Stimulated activated naive CD8-positive, alpha-beta T cell treated with anti-CD3 and anti-CD28 coated beads, Interleukin-15, amount 100 ng/mL, for 72 hours (primary cell): Measurements from ENCODE around the gene BCR.

ENCODE experiments used
- ATAC-seq: fragments of 150-1000 bp; cut with Tn5 transposase; 2 replicates; pipeline ENCODE4 v1.10.0; 2021; ENCODE audit warnings: mild to moderate bottlenecking, moderate library complexity
- DNase-seq, 2 donors: peaks; one replicate each; pipeline ENCODE4 v3.0.0; 2021 to 2022
- H3K27ac Mint-ChIP-seq, 2 donors: one replicate each; pipeline ENCODE4 v1.8.0; 2022; ENCODE audit warnings: mild to moderate bottlenecking in 2 of 2, mixed read lengths in 2 of 2, moderate library complexity in 2 of 2
- H3K27me3 Mint-ChIP-seq: one replicate; pipeline ENCODE4 v1.8.0; 2022; ENCODE audit warnings: mixed read lengths
- H3K4me1 Mint-ChIP-seq: one replicate; pipeline ENCODE4 v1.8.0; 2022; ENCODE audit warnings: mild to moderate bottlenecking, mixed read lengths
- H3K4me3 Mint-ChIP-seq, 2 donors: one replicate each; pipeline ENCODE4 v1.8.0; 2022; ENCODE audit warnings: mild to moderate bottlenecking in 2 of 2, mixed read lengths in 2 of 2, moderate library complexity in 1 of 2
- H3K9me3 Mint-ChIP-seq, 2 donors: one replicate each; pipeline ENCODE4 v1.8.0; 2022; ENCODE audit warnings: mixed read lengths in 2 of 2

Gene BCR

DNA sequence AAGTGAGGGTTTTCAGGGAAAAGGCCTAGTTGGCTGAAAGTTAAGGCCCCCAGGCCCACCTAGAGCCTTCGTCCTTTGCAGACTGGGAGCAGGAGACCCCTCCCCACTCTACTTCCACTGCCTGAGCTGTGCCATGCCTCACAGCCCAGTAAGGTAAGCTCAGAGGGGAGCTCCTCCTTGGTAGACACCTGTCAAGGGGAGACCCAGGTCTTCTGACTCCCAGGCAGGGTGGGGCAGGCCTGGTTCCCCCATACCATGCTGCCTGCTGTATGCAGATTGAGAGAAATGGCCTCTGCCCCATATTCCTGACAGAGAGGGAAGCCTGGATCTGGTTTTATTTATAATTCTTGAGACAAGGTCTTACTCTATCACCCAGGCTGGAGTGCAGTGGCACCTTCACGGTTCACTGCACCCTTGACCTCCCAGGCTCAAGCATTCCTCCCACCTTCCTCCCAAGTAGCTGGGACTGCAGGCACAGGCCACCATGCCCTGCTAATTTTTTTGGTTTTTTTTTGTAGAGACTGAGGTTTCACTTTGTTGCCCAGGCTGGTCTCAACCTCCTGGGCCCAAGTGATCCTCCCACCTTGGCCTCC lies 34.3 kb upstream of the BCR start:
- no peak overlapping the region for H3K27ac Mint-ChIP-seq
- DNase-seq (no peak), ATAC-seq (no peak)
- no peaks in the 10 kb centered on the region for H3K9me3 Mint-ChIP-seq
- H3K4me1 Mint-ChIP-seq = peaks cover 46% of the 10 kb centered on the region
- H3K4me3 Mint-ChIP-seq = peak overlapping the region; percentile 77 to 84
- H3K27me3 Mint-ChIP-seq = no peaks in the 10 kb centered on the region

DNA sequence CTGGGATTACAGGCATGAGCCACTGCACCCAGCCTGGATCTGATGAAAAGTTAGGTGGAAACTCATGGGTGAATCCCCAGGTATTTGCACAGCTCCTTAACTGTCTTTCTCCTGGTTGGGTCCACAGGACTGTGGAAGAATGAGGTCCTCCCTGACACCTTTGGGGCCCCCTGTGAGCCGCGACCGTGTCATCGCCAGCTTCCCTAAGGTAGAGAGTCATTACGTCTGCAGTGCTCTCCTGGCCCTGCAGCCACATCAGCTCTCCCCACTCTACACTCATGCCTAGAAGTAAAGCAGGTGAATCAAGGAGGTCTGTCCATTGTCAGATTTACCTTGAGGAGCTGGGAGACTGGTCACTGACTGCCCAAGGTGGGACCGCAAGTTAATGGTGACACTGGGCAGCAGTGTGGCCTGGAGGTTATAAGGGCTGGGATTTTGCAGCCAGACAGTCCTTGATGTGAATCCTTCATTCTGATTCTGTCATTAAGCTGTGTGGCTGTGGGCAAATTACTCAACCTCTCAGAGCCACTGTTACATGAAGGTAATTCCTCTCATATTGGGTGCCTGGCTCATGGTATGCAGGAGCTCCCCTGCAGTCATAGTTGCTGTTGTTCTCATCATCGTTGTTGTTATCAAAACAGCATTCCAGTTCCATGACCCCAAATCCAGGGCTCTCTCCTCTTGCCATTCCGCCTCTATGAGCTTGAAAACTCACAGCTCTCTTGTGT lies 33.7 kb upstream of the BCR start:
- peaks cover 39% of the 10 kb centered on the region for H3K4me1 Mint-ChIP-seq
- no peak for DNase-seq
- no peak for ATAC-seq
- H3K27ac Mint-ChIP-seq = no peak overlapping the region
- peak overlapping the region in 1 of 2 donors; percentile 16 for H3K4me3 Mint-ChIP-seq
- H3K27me3 Mint-ChIP-seq = no peaks in the 10 kb centered on the region
- H3K9me3 Mint-ChIP-seq = no peaks in the 10 kb centered on the region

DNA sequence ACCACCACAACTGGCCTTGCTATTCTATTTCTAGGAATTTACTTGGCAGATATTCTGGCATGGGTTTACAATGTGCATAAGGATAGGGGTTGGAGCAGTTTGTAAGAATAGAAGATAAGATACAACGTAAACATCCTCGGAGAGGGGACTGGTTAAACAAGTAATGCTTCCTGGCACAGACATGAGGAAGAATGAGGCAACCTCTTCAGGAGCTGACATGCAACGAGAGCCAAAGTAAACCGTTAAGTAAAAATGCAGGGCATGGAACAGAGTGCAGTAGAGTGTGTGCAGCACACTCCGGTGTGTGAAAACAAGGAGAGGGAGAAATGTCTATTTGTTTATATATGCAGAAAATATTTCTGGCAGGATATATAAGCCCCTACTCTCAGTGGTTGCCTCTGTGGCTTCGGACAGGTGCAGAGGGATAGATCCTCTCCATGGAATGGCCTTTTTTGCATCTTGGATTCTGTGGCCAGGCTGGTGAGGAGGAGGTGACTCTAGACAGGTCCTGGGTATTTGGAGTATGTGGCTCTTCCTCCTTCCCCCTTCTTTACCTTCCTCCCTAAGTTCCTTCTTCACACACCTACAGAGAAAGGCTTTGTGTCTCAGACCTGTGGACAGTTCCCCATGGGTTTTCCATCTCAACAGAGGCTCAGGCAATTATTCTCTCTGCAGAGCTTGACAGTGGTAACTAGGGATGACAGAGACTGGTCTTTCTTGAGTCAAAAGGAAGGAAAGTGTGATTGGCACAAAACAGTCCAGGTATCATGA lies 32.5 kb upstream of the BCR start:
- Mint-ChIP-seq H3K27ac (peak overlapping the region in 1 of 2 donors; percentile 41), H3K4me1 (peaks cover 33% of the 10 kb centered on the region), H3K27me3 (no peaks in the 10 kb centered on the region), H3K4me3 (no peak overlapping the region), H3K9me3 (no peaks in the 10 kb centered on the region)
- ATAC-seq (no peak), DNase-seq (no peak)

DNA sequence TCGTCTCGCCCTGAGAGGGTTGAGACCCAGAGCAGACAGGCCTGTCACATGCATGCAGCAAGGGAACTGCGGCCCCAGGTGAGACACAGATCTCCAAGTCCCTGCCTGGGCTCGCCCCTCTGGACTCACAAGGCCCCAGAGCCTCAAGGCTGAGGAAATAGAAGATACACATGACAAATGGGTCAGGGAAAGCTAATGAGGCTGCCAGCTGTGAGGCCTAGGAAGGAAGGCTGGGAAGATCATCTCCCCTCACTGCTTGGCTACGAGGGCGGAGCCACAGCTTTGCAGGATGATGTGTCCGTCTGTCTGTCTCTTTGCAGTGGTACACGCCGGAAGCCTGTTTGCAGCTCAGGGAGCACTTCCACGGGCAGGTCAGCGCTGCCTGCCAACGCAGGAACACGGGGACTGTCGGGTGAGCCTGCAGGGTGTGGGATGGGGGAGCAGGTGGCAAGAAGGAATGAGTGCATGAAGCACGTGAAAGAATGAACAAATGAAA lies 30.5 kb upstream of the BCR start:
- Mint-ChIP-seq H3K4me3 (no peak overlapping the region), H3K27me3 (no peaks in the 10 kb centered on the region), H3K9me3 (no peaks in the 10 kb centered on the region), H3K4me1 (peaks cover 34% of the 10 kb centered on the region), H3K27ac (no peak overlapping the region)
- ATAC-seq (no peak), DNase-seq (no peak)

DNA sequence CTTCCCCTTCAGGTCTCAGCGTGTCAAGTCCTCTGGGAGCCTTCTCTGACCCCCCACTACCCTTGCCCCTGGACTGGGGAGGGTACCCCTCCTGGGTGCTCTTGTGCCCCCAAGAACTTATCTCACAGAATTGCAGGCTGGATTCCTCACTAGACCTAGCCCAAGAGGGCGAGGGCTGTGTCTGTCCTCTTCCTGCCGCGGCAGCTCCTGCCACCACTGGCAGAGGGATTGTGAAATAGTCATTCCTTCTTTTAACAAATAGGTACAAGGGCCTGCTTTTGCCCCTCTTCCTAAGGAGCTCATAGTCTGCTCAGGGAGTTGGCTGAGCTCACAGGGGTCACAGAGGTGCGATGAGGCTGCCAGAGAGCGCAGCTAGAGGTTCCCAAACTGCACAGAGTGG lies 29.5 kb upstream of the BCR start:
- DNase-seq = no peak
- no peaks in the 10 kb centered on the region for H3K27me3 Mint-ChIP-seq
- ATAC-seq = no peak
- H3K27ac Mint-ChIP-seq = peak overlapping the region; percentile 59 to 69
- no peak overlapping the region for H3K4me3 Mint-ChIP-seq
- H3K9me3 Mint-ChIP-seq = no peaks in the 10 kb centered on the region
- peaks cover 25% of the 10 kb centered on the region for H3K4me1 Mint-ChIP-seq

DNA sequence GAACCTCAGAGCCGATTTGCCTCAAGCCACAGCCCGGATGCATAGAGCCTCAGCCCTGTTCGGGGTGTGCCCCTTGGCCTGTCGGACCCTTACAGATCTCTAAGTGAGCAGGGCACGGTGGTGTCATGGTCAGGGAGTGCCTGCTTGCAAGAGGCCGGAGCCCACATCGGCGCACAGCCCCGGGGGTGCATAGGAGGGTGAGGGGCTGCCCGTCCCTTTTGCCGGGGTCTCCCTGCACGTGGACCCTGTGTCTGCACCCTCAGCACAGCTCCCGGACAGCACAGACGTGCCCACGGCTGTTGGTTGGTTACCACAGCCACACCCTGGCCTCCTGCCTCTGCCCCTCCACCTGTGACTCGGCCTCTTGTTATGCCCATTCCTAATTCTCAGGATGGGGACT lies 28.5 kb upstream of the BCR start:
- Mint-ChIP-seq H3K27me3 (no peaks in the 10 kb centered on the region), H3K4me1 (peaks cover 16% of the 10 kb centered on the region), H3K27ac (no peak overlapping the region)

DNA sequence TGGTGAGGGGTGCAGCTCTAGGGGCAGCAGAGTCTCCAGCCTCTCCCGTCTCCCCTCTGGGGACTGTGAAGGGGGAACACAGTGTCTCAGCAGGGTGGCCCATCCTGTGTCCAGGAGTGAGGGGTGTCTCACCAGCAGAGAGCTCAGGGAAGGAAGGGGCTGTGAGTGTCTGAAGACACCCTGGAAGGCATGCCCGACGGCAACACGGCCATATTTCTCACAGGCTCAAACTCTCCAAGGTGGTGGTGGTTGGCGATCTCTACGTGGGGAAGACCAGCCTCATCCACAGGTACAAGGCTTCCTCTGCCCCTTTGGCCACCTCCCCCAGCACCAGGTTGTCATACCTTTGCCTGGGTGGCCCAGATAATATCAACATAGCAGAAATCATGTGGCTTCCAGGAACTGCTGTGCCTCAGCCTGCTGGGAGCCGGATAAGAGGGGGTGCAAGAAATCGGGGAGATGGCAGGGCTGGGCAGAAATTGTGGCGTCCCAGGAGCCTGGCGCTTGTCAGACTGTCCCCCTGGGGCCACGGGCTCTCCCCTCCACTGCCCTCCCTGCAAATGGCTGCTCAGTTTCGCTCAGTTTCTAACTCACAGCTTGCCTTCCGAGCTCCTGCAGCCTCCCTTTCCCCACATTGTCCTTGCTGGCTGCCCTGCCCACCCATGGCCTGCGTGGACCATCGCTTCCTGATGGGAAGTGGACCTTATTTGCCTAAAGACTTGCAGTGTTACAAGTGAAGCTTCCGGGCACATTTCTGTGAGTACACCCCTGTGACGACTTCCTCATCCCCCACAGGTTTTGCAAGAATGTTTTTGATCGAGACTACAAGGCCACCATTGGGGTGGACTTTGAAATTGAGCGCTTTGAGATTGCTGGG lies 27.8 kb upstream of the BCR start:
- ATAC-seq (no peak), DNase-seq (no peak)
- peak overlapping the region in 1 of 2 donors; percentile 41 for H3K4me3 Mint-ChIP-seq
- H3K27ac Mint-ChIP-seq = peak overlapping the region; percentile 7 to 9
- peaks cover 16% of the 10 kb centered on the region for H3K4me1 Mint-ChIP-seq
- no peaks in the 10 kb centered on the region for H3K9me3 Mint-ChIP-seq
- no peaks in the 10 kb centered on the region for H3K27me3 Mint-ChIP-seq

More for the DNA sequence above, 28.5 kb upstream of the BCR start:
- no peak for DNase-seq
- ATAC-seq = no peak
- no peaks in the 10 kb centered on the region for H3K9me3 Mint-ChIP-seq
- no peak overlapping the region for H3K4me3 Mint-ChIP-seq

DNA sequence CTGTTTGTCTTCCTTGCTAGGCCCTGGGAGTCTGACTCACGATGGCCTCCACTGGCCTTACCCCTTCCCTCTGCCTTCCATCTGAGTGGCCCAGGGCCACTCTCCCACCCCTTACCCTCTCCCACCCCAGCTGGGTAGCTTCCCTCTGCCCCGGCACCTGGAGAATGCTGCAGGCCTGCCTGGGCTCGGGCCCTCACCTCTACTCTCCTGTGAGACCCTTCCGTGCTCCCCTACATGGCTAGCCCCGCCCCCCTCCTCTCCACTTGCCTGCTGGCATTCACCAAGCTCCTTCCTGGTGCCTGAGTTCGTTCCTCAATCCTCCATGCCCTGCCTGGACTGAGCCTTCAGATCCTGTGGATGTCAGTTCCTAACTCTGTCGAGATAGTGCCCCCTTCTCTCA lies 26.3 kb upstream of the BCR start:
- DNase-seq = no peak
- H3K4me3 Mint-ChIP-seq = no peak overlapping the region
- no peak overlapping the region for H3K27ac Mint-ChIP-seq
- no peak for ATAC-seq
- no peaks in the 10 kb centered on the region for H3K9me3 Mint-ChIP-seq
- no peaks in the 10 kb centered on the region for H3K27me3 Mint-ChIP-seq
- peaks cover 16% of the 10 kb centered on the region for H3K4me1 Mint-ChIP-seq

DNA sequence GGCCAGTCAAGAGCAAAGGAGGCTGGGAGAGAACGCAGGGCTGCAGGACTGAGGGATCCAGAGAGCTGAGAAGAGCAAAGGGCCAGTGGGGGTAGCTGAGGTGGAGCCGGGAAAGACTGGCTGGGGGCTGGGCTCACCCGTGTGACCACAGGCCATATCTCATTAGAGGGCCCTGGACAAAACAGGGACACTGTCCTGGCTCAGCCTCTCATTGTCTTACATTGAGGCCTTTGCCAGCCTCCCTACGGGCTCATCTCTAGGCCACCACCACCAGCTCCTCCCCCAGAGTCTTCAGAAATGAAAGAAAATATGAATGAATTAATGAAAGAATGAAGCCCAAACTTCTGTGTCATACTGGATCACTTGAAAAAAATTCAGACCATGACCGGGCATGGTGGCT lies 25.8 kb upstream of the BCR start:
- Mint-ChIP-seq H3K27me3 (no peaks in the 10 kb centered on the region), H3K4me1 (peaks cover 16% of the 10 kb centered on the region), H3K4me3 (no peak overlapping the region), H3K27ac (no peak overlapping the region), H3K9me3 (no peaks in the 10 kb centered on the region)
- DNase-seq = no peak
- ATAC-seq = no peak

DNA sequence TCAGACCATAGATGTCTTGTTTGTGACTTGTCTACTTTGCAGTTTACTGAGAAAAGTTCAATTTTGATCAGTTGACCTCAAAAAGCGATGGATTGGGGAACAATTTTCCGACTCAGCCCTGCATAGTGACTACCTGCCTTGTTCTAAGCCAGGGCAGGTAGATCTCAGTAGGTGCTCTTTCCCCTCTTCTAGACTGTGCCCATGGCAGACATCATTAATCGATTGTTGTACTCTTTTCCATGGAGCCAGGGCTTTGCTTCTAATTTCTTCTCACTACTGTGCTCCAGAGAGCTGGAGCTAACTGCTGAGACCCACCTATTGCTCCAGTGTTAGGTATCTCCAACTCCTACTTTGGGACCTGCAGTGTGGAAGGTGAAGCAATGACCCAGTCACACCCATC lies 25.2 kb upstream of the BCR start:
- Mint-ChIP-seq H3K9me3 (no peaks in the 10 kb centered on the region), H3K27ac (no peak overlapping the region), H3K4me3 (no peak overlapping the region), H3K4me1 (peaks cover 16% of the 10 kb centered on the region), H3K27me3 (no peaks in the 10 kb centered on the region)
- DNase-seq (no peak), ATAC-seq (no peak)

DNA sequence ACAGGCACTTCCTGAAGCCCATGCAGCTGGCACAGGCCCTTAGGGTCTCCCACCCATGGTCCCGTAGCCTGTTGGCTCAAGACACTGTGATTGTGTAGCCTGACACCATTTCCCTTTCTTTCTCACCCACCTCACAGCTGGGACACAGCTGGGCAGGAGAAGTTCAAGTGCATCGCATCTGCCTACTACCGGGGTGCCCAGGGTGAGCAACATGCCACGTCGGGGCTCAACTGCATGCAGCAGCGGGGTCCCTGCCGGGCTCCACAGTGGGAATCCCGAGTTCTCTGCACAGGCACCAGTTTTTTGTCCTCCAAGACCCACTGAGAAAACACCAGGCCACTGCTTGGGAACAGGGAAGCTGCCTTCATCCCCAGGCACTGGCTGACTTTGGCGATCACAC lies 24.5 kb upstream of the BCR start:
- DNase-seq (no peak), ATAC-seq (no peak)
- H3K4me3 Mint-ChIP-seq = no peak overlapping the region
- H3K4me1 Mint-ChIP-seq = peaks cover 16% of the 10 kb centered on the region
- H3K9me3 Mint-ChIP-seq = no peaks in the 10 kb centered on the region
- H3K27ac Mint-ChIP-seq = no peak overlapping the region
- H3K27me3 Mint-ChIP-seq = no peaks in the 10 kb centered on the region

DNA sequence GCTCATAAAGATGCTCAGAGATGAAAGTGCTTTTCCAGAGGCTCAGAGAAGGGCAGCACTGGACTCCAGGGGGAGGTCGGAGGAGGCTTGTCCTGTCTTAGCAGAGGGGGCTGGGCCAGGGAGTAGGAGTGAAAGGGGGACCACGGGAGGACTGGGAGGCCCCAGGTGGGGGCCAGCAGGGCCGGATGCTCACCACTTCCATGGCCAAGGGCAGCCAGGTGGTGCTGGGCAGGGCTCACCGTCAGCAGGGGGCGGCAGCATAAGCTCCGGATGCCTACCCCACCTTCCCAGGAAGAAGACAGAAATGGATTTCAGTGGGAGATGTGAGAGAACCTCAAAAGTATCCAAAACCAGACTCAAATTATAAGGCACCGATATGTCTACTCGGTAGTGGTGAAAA lies 24.0 kb upstream of the BCR start:
- Mint-ChIP-seq H3K4me3 (no peak overlapping the region), H3K9me3 (no peaks in the 10 kb centered on the region), H3K27ac (peak overlapping the region in 1 of 2 donors; percentile 35), H3K4me1 (peaks cover 16% of the 10 kb centered on the region), H3K27me3 (no peaks in the 10 kb centered on the region)
- no peak for DNase-seq
- ATAC-seq = no peak

DNA sequence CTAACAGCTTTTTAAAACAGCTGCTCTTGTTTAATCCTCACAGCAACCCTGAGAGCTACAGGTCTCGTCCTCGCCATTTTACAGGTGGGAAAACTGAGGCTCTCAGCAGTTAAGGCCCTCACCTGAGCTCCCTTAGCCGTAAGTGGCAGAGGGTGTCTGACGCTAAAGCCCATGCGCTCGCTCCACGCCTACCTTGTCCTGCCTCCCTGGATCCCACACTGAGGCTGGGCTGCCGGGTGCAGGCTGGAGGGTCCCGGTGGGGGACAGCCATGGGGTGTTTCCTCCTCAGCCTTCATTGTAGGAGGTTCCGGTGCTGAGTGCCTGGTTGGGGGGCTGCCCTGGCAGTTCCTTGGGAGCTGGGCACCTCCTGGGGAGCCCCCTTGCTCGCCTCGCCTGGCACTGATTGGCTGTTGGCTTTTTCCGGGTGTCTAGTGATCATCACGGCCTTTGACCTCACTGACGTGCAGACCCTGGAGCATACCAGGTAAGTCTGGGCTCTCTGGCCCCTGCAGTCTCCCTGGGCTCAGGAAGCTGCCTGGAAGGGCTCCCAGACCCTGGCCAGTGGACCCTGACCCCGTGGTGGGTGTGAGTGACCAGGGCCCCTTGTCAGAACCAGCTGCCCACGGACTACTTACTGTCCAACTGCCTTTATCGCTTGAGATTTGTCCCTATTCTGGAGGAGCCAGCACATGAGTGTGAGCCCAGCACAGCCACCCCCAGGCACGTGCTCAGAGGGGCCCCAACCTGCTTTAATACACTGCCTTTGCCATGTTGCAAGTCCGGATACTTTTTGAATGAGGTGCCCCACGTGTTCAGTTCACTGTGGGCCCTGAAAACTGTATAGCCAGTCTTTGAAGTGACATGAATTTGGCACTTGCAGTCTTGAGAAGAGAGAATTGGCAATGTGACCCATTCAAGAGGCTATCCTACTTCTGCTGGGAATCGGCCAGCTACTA lies 22.5 kb upstream of the BCR start:
- H3K4me1 Mint-ChIP-seq = peaks cover 10% of the 10 kb centered on the region
- H3K27ac Mint-ChIP-seq = peak overlapping the region in 1 of 2 donors; percentile 34
- H3K9me3 Mint-ChIP-seq = no peaks in the 10 kb centered on the region
- H3K4me3 Mint-ChIP-seq = no peak overlapping the region
- DNase-seq = no peak
- no peaks in the 10 kb centered on the region for H3K27me3 Mint-ChIP-seq
- ATAC-seq = no peak

DNA sequence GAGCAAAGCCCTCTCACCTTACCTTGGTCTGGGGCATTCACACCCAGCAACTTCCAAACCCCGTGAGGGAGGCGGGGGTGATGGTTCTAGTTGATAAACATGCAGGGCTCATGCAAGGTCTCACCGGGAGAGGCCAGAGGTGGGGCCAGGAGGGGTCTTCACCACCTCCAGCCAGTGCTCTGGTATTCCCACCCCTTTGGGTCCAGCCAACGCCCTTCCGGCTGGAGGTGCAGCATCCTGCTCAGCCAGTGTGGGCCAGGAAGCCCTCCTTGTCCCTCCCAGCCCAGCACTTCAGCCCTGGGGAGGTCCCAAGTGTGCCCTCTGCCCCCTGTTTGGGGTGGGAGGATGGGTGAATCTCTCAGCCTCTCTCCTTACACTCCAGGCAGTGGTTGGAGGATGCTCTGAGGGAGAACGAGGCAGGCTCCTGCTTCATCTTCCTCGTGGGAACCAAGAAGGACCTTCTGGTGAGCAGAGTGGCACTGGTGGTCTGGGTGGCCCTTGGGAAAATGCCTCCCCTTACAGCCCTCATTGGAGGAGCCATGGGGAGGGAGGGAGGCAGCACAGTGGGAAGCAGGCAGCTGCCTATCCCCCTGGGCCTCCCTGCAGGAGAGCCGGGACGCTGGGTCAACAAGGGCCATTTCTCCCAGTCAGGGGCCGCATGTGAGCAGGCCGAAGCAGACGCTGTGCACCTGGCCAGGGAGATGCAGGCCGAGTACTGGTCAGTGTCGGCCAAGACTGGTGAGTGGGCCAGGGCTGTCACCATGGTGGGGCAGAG lies 21.6 kb upstream of the BCR start:
- no peaks in the 10 kb centered on the region for H3K9me3 Mint-ChIP-seq
- no peaks in the 10 kb centered on the region for H3K27me3 Mint-ChIP-seq
- DNase-seq (no peak), ATAC-seq (no peak)
- no peak overlapping the region for H3K4me3 Mint-ChIP-seq
- H3K4me1 Mint-ChIP-seq = peaks cover 1% of the 10 kb centered on the region
- no peak overlapping the region for H3K27ac Mint-ChIP-seq
